GM19023 (cell line): ENCODE results near the gene TEAD1.

ENCODE experiments used
- ATAC-seq: cut with Tn5 transposase; IDR thresholded peaks from one replicate; pipeline ENCODE4 v1.9.1; 2021; ENCODE audit warnings: mild to moderate bottlenecking, moderate library complexity; ENCODE audit not compliant: unreplicated experiment

The TEAD1 gene

DNA sequence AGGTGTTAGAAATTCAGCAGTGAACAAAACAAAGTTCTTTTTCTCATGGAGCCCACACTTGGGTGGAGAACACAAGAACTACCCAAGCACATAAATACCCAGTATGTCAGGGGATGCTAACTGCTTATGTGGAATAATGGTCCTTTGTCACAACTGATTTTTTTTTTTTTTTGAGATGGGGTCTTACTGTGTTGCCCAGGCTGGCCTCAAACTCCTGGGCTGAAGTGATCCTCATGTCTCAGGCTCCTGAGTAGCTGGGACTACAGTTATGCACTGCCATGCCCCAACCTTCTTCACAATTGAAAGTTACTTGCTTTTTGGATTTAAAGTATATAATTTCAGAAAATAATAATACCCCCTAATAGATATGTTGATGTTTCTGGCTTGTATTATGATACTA, 212.3 kb downstream of the TEAD1 start:
- no peak for ATAC-seq

DNA sequence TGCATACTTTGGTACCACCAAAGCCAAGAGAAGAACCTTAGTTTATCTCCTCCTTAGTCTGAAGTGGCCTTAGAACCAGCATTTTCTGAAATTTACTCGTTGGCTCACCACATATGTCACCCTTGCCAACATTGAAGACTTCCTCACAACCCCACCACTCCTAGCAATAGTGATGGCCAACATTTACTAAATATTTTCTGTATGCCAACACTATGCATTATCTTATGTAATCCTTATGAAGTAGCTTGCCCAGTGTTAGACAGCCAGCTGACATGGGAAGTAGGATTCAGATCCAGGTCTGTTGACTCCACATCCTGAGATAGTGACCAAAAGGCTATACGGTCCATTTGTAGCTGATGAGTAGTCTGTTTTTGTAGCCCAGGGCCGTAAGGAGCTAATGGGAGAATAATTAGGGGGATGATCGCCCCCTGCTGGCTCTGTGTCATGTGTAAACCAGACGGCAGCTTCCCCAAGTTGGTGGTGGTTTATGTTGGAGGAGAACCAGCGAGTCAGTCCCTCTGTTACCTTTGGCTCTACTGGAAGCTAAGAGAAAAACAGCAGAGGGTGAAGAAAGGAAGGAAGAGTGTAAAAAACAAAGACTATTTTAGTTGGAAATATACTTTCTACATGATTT, 214.4 kb downstream of the TEAD1 start:
- ATAC-seq = no peak

DNA sequence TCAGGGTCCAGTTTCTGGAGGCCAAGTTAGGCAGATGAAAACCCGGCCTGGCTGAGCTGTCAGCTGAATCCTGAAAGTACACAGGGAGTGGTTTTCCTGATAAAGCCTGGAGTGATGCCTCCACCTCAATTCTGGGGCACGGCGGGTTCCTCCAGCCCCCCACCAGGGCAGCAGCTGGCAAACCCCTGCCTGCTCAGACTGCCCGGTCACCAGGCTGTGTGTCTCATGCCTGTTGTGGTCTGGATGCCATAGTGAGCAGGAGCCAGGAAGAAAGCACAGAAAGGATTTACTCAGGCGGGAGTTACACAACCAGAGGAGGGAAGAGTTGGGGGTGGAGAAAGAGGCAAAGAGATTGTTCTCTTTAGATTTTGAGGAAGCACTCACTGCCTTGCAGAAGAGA, 215.0 kb downstream of the TEAD1 start:
- ATAC-seq = no peak

DNA sequence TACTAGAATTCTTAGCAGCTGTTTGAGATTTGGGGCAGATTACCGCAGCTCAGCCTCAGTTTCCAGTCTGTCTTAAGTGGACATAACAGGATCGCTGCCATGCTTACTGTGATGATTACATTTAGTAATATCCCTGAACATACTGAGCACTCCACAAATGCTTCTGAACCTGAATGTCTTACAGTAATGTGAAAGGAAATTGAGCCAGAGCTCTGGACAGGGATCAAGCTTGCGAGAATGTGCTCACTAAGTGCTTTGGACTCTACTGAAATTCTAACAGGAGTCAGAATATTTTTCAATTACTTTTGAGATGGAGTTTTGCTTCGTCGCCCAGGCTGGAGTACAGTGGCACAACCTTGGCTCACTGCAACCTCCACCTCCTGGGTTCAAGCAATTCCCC, 216.3 kb downstream of the TEAD1 start:
- no peak for ATAC-seq

DNA sequence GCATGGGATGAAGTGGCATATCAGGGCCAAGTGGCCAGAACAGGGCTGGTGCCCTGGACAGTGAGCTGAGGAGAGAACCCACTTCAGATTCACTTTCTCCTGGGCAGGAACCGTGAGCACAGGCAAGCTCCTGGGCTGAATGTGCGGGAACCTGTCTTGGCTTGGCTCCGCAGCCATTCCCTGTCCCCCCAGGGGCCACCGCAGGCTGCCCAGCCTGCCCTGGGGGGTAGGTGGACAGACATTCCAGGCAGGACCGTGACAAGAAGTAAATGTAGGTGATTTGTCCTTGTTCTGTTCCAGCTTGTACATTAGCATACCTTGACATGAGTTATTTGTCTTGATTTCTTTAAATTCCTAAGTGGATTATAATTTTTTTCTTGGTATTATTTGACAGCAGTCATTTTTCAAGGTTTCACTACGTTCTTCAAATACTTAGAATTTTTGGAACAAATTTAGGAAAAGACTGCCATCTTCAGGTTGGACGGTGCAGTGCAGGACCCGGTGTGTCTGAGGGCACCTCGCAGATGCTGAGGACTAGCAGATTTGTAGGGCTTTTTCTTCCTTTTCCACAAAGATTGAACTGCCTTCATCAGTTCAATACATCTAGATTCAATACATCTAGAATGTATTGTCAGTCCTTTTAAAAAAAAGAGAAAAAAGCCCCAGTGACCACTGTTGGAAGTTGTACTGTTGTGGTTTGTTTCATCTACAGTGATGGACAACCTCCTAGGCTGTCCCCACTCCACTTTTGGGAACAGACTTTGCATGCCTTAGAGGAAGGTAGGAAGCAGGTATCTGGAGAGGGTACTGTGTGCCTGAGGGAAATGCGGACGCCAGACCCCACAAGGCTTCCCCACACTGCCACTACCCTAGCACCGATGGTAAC, 219.8 kb downstream of the TEAD1 start:
- no peak for ATAC-seq

DNA sequence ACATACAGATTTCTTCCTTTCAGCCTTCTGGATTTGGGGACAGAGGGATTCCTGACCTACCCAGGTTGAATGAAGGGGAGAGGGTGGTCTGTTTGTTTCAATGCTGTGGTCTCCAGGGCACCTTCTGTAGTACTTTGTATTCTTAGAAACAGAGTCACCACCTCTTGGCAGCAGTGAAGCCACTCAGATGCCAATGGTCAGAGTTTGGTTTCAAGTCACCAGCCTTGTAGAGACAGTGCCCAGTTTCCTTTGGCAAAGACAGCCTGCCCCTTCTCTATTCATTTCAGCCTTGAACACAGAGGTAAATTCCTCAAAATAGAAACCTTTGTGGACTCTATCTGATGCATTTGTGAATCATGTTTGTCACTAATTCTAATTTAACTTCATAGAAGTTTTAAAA, 223.2 kb downstream of the TEAD1 start:
- no peak for ATAC-seq

DNA sequence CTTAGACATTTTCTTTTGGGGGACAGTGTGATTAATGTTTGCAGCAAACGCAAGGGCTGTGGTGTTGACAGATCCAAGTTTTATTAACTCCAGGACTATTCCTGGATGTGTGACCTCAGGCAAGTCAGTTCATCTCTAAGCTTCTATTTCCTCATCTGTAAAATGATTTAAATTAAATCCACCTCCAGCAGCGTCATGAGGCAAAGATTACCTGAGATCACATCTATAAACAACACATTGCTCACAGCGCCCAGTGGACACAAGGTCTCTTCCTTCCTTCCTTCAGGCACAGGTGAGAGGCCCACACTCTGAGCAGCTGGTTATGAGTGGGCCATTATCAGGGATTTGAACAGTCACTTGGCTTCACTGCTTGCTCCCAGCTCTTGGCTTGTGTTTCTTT, 223.6 kb downstream of the TEAD1 start:
- no peak for ATAC-seq

DNA sequence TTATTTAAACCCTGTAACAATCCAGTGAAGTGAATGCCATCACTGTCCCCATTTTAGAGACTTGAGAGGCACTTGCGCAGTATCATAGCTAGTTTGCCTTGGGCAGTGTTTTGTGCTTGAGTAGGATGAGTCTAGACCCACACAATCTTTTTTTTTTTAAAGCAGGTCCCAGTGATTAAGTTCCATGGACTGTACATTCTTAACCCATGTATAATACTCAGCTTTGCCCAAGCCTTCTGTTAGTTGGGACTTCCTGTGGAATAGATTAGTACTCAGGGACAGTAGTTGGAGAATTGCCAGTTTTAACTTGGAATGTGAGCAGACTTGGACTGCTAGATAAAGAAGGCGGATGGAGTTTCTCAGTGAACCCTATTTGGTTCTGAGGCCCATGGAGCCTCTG, 226.3 kb downstream of the TEAD1 start:
- ATAC-seq = no peak

DNA sequence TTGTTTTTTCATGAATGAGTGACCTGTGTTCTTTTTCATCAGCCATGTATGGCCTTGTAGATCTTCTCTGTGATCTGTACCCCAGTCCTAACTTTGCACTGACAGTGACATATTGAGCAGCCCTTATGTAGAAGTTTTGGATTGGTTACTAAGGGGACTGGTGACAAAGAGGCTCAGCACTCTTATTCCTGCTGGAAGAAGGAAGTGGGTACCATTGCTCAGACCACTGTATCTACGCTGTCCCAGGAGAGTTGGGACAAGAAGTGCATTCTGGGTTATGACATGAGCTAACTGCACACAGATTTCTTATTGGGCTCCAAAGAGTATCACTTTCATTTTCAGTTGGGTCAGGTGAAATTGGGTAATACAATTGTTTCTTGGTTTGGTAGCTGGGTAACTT, 227.1 kb downstream of the TEAD1 start:
- ATAC-seq = no peak

DNA sequence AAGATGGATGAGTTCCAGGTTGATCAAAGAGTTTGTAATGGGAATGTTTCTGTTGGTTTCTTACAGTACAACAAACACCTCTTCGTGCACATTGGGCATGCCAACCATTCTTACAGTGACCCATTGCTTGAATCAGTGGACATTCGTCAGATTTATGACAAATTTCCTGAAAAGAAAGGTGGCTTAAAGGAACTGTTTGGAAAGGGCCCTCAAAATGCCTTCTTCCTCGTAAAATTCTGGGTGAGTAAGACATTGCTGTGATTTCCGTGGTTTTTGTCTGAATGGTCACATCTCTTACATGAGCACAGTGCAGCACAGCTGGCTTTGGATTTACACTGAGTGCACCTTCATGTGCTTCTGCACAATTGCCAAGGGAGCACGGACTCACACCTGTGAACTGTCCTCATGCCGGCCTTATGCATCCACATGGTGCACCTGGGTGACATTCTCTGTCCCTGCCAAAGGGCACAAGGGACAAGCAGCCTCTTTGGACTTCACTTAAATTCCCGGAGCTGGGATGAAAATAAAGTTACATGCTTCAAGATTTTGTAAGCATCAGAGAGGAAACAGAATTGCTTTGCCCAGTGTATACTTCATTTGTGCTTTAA, 227.8 kb downstream of the TEAD1 start:
- no peak for ATAC-seq

DNA sequence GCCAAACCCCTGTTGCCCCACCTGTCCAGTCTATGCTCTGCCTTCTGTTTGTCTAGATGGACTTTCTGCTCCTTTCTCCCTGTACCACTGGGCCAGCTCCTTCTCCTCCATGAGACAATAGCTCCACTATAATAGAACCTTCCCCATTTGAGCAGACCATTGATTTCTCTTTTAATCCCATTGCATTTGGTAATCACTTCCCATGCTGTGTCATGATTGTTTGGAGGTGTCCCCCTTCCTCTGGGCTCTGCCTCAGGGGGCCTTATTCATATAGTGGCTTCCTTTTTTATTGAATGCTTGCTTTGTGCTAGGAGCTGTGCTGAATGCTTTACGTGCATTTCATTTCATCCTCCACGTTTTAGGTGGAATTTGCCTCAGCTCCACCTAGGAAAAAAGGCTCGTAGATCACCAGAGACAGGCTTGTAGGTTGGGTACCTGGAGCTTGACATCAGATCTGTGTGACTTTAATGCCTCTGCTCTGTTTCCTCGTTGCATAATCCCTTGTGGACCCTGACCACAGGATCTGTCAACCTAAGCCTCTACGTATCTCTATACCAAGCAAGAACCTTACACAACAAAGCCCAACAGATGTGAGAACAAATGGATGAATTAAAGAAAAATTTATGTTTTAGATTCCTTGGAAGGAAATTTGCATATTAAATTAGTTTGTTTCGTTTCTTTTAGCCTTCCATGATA, 228.7 kb downstream of the TEAD1 start:
- ATAC-seq = no peak

DNA sequence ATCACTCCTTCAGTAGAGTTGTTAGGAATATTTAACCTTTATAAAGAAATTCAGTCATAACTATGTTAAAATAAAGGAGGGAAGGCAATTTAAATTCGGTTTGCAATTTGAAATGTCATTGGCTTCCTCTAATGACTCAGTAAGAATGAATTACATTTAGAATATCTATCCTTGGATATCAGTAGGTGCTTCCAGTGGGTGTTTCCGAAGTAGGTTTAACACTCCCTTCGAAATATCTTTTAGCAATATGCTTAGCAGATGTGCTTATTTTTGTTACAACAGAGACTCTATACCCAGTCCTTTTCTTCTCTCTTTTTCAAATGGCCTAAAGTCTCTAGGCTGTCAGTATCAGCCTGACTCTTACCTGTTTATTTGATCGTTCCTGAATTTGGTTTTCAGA, 231.2 kb downstream of the TEAD1 start:
- ATAC-seq = no peak

DNA sequence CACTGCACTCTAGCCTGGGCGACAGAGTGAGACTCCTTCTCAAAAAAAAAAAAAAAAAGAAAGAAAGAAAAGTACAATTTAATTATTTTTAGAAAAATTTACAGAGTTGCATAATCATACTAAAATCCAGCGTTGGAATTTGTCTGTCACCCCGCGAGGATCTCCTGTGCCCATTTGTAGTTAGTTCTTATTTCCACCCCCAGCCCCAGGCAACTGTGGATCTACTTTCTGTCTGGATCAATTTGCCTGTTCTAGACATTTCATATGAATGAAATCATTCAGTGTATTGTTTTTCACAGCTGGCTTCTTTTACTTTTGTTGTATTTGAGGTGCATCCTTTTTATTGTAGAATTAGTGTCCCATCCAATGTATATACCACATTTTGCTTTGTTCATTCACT, 232.3 kb downstream of the TEAD1 start:
- ATAC-seq = no peak

DNA sequence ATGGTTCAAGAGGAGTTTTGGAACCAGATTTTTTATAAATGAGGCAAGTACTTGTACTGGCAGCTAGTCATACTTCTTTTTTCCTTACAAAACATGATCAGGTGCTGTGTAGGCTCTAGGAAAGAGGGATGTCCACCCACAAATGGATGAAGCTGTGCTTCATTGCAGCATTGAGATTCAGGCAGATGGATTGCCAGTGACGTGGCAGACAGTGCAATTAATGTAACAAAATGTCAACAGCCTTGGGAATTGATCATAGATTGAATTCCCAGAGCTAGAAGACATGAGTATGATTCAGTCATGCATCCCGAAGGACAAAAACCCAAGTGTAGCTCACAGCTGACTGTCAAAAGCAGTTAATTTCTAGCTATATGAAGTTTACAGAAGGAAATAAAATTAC, 235.7 kb downstream of the TEAD1 start:
- ATAC-seq = no peak

DNA sequence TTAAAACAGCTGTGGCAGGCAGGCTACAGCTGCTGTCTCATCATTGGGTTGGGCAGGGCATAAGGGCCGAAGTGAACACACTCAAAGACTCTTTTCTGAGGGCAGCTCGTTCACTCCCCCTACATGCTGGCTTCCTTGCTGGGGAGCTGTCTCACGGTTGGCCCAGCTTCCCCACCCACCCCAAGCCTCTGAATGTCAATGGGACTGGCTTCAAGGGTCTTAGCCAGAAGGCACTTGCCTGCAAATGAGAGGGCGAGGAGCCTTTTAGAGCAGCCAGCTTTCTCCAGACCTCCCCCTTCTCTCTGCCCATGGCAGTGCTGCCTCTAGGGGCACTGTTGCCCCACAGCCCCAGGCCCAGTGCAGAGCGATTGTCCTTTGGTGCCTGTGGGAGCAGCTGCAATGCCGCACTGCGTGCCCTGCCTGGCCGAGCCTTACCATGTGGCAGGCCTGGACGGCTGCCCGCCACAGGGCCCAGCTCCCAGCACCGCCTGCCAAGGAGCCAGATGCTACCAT, 240.2 kb downstream of the TEAD1 start:
- no peak for ATAC-seq

DNA sequence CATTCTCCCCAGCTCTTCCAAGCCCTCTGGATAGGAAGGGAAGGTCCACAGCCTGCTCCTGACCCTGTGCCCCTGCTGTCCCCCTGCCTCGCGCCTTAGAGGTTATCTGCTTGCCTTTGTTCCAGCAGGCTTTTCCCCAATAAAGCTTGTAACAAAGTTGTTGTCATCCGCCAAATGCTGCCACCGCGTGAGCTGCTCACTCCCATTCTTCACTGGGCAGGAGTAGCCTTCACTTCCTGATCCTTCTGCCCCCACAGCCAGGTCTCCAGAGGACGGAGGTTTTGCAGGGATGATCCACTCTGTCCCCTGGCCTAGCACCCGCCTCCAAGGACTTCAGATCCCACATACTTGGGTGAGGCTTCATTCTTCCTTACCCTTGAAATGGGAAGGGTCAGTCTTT, 240.9 kb downstream of the TEAD1 start:
- ATAC-seq = no peak

DNA sequence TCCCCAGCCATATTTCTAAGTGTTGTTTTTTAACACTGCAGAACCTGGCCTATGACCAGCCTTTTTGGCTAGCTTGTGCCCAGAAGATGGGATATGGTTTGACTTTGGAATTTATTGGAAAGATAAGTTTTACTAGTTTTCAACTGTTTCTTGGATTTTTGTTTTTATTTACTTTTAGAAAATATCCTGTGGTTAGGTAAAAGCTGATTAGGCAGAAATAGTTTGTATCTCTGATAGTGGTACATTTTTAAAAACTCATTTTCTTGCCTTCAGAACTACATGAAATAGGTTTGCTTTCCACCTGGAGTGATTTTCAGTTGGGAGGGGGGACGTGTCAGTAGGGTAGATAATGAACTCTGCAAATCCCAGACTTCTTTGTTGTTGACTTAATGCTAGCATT, 243.6 kb downstream of the TEAD1 start:
- no peak for ATAC-seq

DNA sequence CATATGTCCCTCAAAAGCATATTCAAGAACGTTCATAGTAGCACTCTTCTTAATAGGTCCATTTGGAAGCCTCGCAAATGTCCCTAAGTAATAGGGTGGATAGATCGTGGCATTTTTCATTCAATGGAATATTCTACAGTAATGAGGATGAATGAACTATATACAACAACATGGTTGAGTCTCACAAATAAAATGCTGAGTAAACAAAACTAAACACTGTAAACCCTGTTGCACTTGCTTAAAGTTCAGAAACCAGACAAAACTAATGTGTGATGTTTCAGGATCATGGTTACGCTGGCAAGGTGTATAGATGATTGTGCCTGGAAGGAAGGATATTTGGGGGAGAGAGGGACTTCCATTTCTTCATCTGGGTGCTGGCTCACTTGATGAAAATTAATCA, 244.4 kb downstream of the TEAD1 start:
- ATAC-seq = no peak

DNA sequence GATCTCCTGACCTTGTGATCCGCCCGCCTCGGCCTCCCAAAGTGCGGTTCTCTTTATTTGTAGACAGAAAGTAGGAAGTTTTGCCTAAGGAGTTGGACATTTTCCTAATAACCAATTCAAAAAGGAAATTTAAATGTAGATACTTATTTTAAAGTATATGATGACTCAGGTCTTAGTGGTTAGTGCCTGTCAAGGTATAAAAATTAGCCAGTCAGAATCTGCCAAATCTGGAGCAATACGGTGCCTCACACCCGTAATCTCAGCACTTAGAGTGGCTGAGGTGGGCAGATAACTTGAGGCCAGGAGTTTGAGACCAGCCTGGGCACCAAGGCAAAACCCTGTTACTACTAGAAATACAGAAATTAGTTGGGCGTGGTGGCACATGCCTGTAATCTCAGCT, 248.2 kb downstream of the TEAD1 start:
- ATAC-seq = no peak

DNA sequence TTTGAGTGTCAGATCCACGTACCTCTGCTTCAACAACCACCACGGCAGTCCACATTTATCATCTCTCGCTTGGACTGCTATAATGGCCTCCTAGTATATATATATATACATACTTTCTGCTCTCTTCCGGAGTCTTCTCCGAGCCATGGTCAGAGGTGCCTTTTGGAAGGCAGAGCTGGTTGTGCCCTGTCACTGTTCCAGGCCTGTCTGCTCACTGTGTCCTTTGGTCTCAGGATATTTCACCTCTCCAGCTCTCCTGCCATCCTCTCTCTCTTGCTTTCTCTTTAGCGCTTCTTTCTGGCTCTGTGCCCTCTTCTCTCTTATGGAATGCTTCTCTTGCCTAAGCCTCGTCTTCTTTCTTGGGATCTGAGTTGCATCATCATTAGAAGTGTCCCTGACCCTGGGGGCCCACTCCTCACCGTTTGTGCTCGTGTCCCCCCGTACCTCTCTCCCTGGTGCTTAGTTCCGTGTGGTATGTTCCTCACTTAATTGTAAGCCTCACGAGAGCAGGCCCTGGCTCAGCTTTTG, 248.8 kb downstream of the TEAD1 start:
- no peak for ATAC-seq

DNA sequence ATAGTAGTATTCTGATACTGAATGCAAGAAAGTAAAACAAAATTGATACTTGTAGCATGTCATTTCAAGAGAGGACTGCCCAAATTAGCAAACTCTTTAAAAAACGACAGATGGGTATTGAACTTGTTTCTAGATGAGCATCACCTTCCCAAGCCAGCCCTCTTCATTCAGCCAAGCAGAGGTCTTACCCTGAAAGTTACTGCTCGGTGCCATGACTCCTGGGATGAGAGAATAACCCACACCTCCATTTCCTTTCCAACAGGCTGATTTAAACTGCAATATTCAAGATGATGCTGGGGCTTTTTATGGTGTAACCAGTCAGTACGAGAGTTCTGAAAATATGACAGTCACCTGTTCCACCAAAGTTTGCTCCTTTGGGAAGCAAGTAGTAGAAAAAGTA, 250.4 kb downstream of the TEAD1 start:
- ATAC-seq = no peak
